HEK293 (cell line): Measurements from ENCODE around the gene TSPAN10.

ENCODE experiments used
- GLIS1 ChIP-seq: fragments of 450-650 bp; formaldehyde crosslinking; IDR thresholded peaks from 2 replicates; pipeline ENCODE4 v1.5.1; 2016; ENCODE audit warnings: missing biosample characterization, missing genetic modification characterization
- KLF1 ChIP-seq: fragments of 450-650 bp; formaldehyde crosslinking; IDR thresholded peaks from 2 replicates; pipeline ENCODE4 v1.5.1; 2016; ENCODE audit warnings: missing biosample characterization, missing genetic modification characterization
- KLF10 ChIP-seq: fragments of 450-650 bp; IDR thresholded peaks from 2 replicates; pipeline ENCODE4 v1.5.1; 2018; ENCODE audit warnings: missing biosample characterization, mild to moderate bottlenecking, missing genetic modification characterization
- KLF9 ChIP-seq: fragments of 450-650 bp; formaldehyde crosslinking; IDR thresholded peaks from 2 replicates; pipeline ENCODE4 v1.5.1; 2016; ENCODE audit warnings: missing biosample characterization, missing genetic modification characterization, low read depth
- OVOL3 ChIP-seq: fragments of 450-650 bp; formaldehyde crosslinking; IDR thresholded peaks from 2 replicates; pipeline ENCODE4 v1.5.1; 2016; ENCODE audit warnings: missing biosample characterization, missing genetic modification characterization
- SCRT1 ChIP-seq: fragments of 450-650 bp; formaldehyde crosslinking; IDR thresholded peaks from 2 replicates; pipeline ENCODE4 v1.5.1; 2016; ENCODE audit warnings: missing biosample characterization, missing genetic modification characterization, borderline replicate concordance
- SETDB1 ChIP-seq: IDR thresholded peaks from one replicate; pipeline ENCODE4 v1.6.1; 2017; ENCODE audit warnings: mild to moderate bottlenecking, low read length, moderate library complexity, mixed read lengths; ENCODE audit not compliant: insufficient read length
- SP2 ChIP-seq: fragments of 450-650 bp; formaldehyde crosslinking; IDR thresholded peaks from 2 replicates; pipeline ENCODE4 v1.5.1; 2016; ENCODE audit warnings: missing biosample characterization, missing genetic modification characterization
- ZBTB17 ChIP-seq: fragments of 450-650 bp; formaldehyde crosslinking; IDR thresholded peaks from 2 replicates; pipeline ENCODE4 v1.5.1; 2016; ENCODE audit warnings: missing biosample characterization, missing genetic modification characterization
- ZBTB20 ChIP-seq: fragments of 450-650 bp; formaldehyde crosslinking; IDR thresholded peaks from 2 replicates; pipeline ENCODE4 v1.5.1; 2016; ENCODE audit warnings: missing biosample characterization, missing genetic modification characterization
- ZBTB7A ChIP-seq: fragments of 450-650 bp; formaldehyde crosslinking; IDR thresholded peaks from 2 replicates; pipeline ENCODE4 v1.5.1; 2016; ENCODE audit warnings: low read depth, missing biosample characterization, missing genetic modification characterization
- ZEB2 ChIP-seq: fragments of 450-650 bp; formaldehyde crosslinking; IDR thresholded peaks from 2 replicates; pipeline ENCODE4 v1.5.1; 2016; ENCODE audit warnings: missing biosample characterization, missing genetic modification characterization
- ZFHX2 ChIP-seq: fragments of 450-650 bp; formaldehyde crosslinking; conservative IDR thresholded peaks from 2 replicates; pipeline ENCODE4 v1.5.1; 2016; ENCODE audit warnings: missing biosample characterization, missing genetic modification characterization
- ZFP69B ChIP-seq: fragments of 450-650 bp; formaldehyde crosslinking; IDR thresholded peaks from 2 replicates; pipeline ENCODE4 v1.5.1; 2016; ENCODE audit warnings: missing biosample characterization, missing genetic modification characterization
- ZIC2 ChIP-seq: fragments of 450-650 bp; formaldehyde crosslinking; IDR thresholded peaks from 2 replicates; pipeline ENCODE4 v1.5.1; 2016; ENCODE audit warnings: missing biosample characterization, missing genetic modification characterization
- ZNF146 ChIP-seq: fragments of 450-650 bp; formaldehyde crosslinking; IDR thresholded peaks from 2 replicates; pipeline ENCODE4 v1.5.1; 2016; ENCODE audit warnings: missing biosample characterization, missing genetic modification characterization
- ZNF223 ChIP-seq: fragments of 450-650 bp; formaldehyde crosslinking; IDR thresholded peaks from 2 replicates; pipeline ENCODE4 v1.5.1; 2016; ENCODE audit warnings: missing biosample characterization, missing genetic modification characterization
- ZNF341 ChIP-seq: fragments of 450-650 bp; formaldehyde crosslinking; IDR thresholded peaks from 2 replicates; pipeline ENCODE4; 2016; ENCODE audit warnings: low read depth, missing biosample characterization, missing genetic modification characterization
- ZNF529 ChIP-seq: fragments of 450-650 bp; formaldehyde crosslinking; IDR thresholded peaks from 2 replicates; pipeline ENCODE4 v1.5.1; 2017; ENCODE audit warnings: missing genetic modification characterization, missing biosample characterization; ENCODE audit not compliant: insufficient replicate concordance
- ZNF560 ChIP-seq: fragments of 450-650 bp; formaldehyde crosslinking; IDR thresholded peaks from 2 replicates; pipeline ENCODE4 v1.5.1; 2017; ENCODE audit warnings: missing biosample characterization, missing genetic modification characterization, borderline replicate concordance
- ZNF585B ChIP-seq: fragments of 450-650 bp; formaldehyde crosslinking; IDR thresholded peaks from 2 replicates; pipeline ENCODE4 v1.5.1; 2016; ENCODE audit warnings: missing biosample characterization, missing genetic modification characterization
- ZNF660 ChIP-seq: fragments of 450-650 bp; IDR thresholded peaks from 2 replicates; pipeline ENCODE4 v1.5.1; 2018; ENCODE audit warnings: missing biosample characterization, mild to moderate bottlenecking, missing genetic modification characterization
- ZNF664 ChIP-seq: fragments of 450-650 bp; formaldehyde crosslinking; IDR thresholded peaks from 2 replicates; pipeline ENCODE4 v1.5.1; 2016; ENCODE audit warnings: missing biosample characterization, missing genetic modification characterization
- ZNF670 ChIP-seq: fragments of 450-650 bp; formaldehyde crosslinking; IDR thresholded peaks from 2 replicates; pipeline ENCODE4 v1.5.1; 2016; ENCODE audit warnings: missing biosample characterization, missing genetic modification characterization, low read depth
- TF ChIP-seq, protein P1 (sequence below): fragments of 450-650 bp; formaldehyde crosslinking; conservative IDR thresholded peaks from 2 replicates; pipeline ENCODE4 v1.5.1; 2016; ENCODE audit warnings: low read depth, missing biosample characterization, missing genetic modification characterization
- TF ChIP-seq, protein P2 (sequence below): fragments of 450-650 bp; formaldehyde crosslinking; IDR thresholded peaks from 2 replicates; pipeline ENCODE4 v1.5.1; 2016; ENCODE audit warnings: missing biosample characterization, missing genetic modification characterization
- TF ChIP-seq, protein P3 (sequence below): fragments of 450-650 bp; formaldehyde crosslinking; optimal IDR thresholded peaks from 2 replicates; pipeline ENCODE3; 2016; ENCODE audit warnings: missing biosample characterization, mild to moderate bottlenecking, missing genetic modification characterization
- TF ChIP-seq, protein P4 (sequence below): IDR thresholded peaks from 2 replicates; pipeline ENCODE4 v1.6.1; 2011; ENCODE audit warnings: mild to moderate bottlenecking, low read depth, low read length, borderline replicate concordance
- TF ChIP-seq, protein P5 (sequence below): fragments of 450-650 bp; formaldehyde crosslinking; IDR thresholded peaks from 2 replicates; pipeline ENCODE4 v1.5.1; 2016; ENCODE audit warnings: missing biosample characterization, missing genetic modification characterization

Gene TSPAN10

DNA sequence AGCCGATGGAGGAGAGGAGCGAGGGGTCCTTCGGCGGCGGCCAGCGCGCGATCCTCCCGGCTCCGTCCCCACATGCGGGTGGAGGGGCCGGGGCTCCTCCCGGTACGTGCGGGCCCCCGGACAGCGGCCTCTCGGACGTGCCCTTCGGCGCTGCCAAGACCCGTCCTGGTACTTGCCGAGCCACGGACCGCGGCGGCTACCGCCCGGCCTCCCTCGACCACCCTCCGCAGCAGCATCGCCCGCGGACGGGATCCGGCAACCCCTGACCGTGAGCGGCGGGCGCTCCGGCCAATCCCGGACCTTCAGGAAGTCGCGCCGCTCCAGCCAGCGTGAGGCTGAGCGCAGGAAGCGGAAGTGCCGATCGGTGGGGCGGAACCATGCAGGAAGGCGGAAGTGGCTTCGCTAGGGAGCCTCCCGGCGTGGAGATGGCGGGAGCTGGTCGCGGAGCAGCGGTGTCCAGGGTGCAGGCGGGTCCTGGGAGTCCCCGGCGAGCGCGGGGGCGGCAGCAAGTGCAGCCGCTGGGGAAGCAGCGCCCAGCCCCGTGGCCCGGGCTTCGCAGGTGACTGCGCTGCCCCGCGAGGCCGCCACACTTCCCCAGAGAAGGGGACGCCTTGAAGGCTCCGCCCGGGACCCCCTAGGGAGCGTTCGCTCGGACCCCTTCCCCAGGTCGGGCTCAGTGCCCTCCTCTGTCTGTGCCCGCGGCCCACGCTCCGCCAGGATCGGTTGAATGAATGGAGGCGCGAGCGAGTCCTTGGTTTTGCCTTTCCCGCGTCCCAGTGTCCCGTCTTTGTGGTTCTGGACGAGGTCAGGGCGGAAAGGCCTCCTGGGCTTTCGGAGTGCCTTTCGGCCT is 29.6 kb downstream of the TSPAN10 start, which contains the start of the genes CCDC137 and OXLD1 (continued):
- TF ChIP-seq ZNF664 (tag by site-specific recombination) (no peak), ZFP69B (tag by site-specific recombination) (0 out of 2 replicates have a peak, but pooled peaks have one; percentile 18), ZBTB17 (peak; percentile 28), ZNF341 (tag by site-specific recombination) (peak; percentile 88), ZFHX2 (tag by site-specific recombination) (peak; percentile 69), SCRT1 (tag by site-specific recombination) (no peak), SETDB1 (no peak), KLF10 (tag by site-specific recombination) (0 out of 2 replicates have a peak, but pooled peaks have one; percentile 16), SP2 (tag by site-specific recombination) (peak; percentile 99), GLIS1 (peak; percentile 75), ZNF670 (no peak), ZNF585B (tag by site-specific recombination) (no peak), ZNF146 (0 out of 2 replicates have a peak, but pooled peaks have one; percentile 6), OVOL3 (tag by site-specific recombination) (no peak), ZIC2 (tag by site-specific recombination) (peak; percentile 82), ZNF560 (tag by site-specific recombination) (no peak), ZNF529 (tag by site-specific recombination) (no peak), ZBTB7A (tag by site-specific recombination) (peak; percentile 74; the same call in 1 of the 2 replicates), ZEB2 (tag by site-specific recombination) (0 out of 2 replicates have a peak, but pooled peaks have one; percentile 36), ZNF223 (no peak), ZNF660 (tag by site-specific recombination) (peak; percentile 60), ZBTB20 (tag by site-specific recombination) (peak; percentile 97), KLF9 (0 out of 2 replicates have a peak, but pooled peaks have one; percentile 32), KLF1 (tag by site-specific recombination) (0 out of 2 replicates have a peak, but pooled peaks have one; percentile 4)
- TF ChIP-seq, protein P1, sequence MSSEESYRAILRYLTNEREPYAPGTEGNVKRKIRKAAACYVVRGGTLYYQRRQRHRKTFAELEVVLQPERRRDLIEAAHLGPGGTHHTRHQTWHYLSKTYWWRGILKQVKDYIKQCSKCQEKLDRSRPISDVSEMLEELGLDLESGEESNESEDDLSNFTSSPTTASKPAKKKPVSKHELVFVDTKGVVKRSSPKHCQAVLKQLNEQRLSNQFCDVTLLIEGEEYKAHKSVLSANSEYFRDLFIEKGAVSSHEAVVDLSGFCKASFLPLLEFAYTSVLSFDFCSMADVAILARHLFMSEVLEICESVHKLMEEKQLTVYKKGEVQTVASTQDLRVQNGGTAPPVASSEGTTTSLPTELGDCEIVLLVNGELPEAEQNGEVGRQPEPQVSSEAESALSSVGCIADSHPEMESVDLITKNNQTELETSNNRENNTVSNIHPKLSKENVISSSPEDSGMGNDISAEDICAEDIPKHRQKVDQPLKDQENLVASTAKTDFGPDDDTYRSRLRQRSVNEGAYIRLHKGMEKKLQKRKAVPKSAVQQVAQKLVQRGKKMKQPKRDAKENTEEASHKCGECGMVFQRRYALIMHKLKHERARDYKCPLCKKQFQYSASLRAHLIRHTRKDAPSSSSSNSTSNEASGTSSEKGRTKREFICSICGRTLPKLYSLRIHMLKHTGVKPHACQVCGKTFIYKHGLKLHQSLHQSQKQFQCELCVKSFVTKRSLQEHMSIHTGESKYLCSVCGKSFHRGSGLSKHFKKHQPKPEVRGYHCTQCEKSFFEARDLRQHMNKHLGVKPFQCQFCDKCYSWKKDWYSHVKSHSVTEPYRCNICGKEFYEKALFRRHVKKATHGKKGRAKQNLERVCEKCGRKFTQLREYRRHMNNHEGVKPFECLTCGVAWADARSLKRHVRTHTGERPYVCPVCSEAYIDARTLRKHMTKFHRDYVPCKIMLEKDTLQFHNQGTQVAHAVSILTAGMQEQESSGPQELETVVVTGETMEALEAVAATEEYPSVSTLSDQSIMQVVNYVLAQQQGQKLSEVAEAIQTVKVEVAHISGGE (tag by site-specific recombination), result peak; percentile 93
- TF ChIP-seq, protein P2, sequence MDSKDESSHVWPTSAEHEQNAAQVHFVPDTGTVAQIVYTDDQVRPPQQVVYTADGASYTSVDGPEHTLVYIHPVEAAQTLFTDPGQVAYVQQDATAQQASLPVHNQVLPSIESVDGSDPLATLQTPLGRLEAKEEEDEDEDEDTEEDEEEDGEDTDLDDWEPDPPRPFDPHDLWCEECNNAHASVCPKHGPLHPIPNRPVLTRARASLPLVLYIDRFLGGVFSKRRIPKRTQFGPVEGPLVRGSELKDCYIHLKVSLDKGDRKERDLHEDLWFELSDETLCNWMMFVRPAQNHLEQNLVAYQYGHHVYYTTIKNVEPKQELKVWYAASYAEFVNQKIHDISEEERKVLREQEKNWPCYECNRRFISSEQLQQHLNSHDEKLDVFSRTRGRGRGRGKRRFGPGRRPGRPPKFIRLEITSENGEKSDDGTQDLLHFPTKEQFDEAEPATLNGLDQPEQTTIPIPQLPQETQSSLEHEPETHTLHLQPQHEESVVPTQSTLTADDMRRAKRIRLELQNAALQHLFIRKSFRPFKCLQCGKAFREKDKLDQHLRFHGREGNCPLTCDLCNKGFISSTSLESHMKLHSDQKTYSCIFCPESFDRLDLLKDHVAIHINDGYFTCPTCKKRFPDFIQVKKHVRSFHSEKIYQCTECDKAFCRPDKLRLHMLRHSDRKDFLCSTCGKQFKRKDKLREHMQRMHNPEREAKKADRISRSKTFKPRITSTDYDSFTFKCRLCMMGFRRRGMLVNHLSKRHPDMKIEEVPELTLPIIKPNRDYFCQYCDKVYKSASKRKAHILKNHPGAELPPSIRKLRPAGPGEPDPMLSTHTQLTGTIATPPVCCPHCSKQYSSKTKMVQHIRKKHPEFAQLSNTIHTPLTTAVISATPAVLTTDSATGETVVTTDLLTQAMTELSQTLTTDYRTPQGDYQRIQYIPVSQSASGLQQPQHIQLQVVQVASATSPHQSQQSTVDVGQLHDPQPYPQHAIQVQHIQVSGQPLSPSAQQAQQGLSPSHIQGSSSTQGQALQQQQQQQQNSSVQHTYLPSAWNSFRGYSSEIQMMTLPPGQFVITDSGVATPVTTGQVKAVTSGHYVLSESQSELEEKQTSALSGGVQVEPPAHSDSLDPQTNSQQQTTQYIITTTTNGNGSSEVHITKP (tag by site-specific recombination), result peak; percentile 72
- TF ChIP-seq, protein P3, sequence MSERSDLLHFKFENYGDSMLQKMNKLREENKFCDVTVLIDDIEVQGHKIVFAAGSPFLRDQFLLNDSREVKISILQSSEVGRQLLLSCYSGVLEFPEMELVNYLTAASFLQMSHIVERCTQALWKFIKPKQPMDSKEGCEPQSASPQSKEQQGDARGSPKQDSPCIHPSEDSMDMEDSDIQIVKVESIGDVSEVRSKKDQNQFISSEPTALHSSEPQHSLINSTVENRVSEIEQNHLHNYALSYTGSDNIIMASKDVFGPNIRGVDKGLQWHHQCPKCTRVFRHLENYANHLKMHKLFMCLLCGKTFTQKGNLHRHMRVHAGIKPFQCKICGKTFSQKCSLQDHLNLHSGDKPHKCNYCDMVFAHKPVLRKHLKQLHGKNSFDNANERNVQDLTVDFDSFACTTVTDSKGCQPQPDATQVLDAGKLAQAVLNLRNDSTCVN (tag by site-specific recombination), result peak; percentile 71
- TF ChIP-seq, protein P4, sequence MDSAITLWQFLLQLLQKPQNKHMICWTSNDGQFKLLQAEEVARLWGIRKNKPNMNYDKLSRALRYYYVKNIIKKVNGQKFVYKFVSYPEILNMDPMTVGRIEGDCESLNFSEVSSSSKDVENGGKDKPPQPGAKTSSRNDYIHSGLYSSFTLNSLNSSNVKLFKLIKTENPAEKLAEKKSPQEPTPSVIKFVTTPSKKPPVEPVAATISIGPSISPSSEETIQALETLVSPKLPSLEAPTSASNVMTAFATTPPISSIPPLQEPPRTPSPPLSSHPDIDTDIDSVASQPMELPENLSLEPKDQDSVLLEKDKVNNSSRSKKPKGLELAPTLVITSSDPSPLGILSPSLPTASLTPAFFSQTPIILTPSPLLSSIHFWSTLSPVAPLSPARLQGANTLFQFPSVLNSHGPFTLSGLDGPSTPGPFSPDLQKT, result peak; percentile 85; the same call in 1 of the 2 replicates
- TF ChIP-seq, protein P5, sequence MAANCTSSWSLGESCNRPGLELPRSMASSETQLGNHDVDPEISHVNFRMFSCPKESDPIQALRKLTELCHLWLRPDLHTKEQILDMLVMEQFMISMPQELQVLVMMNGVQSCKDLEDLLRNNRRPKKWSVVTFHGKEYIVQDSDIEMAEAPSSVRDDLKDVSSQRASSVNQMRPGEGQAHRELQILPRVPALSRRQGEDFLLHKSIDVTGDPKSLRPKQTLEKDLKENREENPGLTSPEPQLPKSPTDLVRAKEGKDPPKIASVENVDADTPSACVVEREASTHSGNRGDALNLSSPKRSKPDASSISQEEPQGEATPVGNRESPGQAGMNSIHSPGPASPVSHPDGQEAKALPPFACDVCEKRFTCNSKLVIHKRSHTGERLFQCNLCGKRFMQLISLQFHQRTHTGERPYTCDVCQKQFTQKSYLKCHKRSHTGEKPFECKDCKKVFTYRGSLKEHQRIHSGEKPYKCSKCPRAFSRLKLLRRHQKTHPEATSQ (tag by site-specific recombination), result no peak
